GM19099 (cell line): ENCODE results near the gene TSPAN9.

Experiments used
- POLR2A ChIP-seq: IDR thresholded peaks from 3 replicates; pipeline ENCODE4 v1.6.1; 2011; ENCODE audit warnings: low read depth; ENCODE audit not compliant: insufficient read length; ENCODE audit errors: extremely low read depth

Gene TSPAN9

GRCh38 chr12:3132636-3133404, 55.6 kb downstream of the TSPAN9 start:
- no peak for TF ChIP-seq POLR2A

GRCh38 chr12:3133405-3133783, 56.2 kb downstream of the TSPAN9 start:
- no peak for TF ChIP-seq POLR2A

- no peak for TF ChIP-seq POLR2A
Observed at GRCh38 chr12:3134126-3134525, 56.9 kb downstream of the TSPAN9 start.

- TF ChIP-seq POLR2A, result no peak
Observed at GRCh38 chr12:3134526-3135135, 57.5 kb downstream of the TSPAN9 start.

- no peak for TF ChIP-seq POLR2A
Observed at GRCh38 chr12:3135522-3136461, 58.6 kb downstream of the TSPAN9 start.

- no peak for TF ChIP-seq POLR2A
Observed at GRCh38 chr12:3136641-3137267, 59.6 kb downstream of the TSPAN9 start.

- TF ChIP-seq POLR2A, result no peak
Observed at GRCh38 chr12:3137268-3137781, 60.1 kb downstream of the TSPAN9 start.

- TF ChIP-seq POLR2A, result no peak
Observed at GRCh38 chr12:3137814-3138445, 60.8 kb downstream of the TSPAN9 start.

GRCh38 chr12:3138941-3139511, 61.8 kb downstream of the TSPAN9 start:
- no peak for TF ChIP-seq POLR2A

GRCh38 chr12:3139760-3140159, 62.6 kb downstream of the TSPAN9 start:
- TF ChIP-seq POLR2A, result no peak

- no peak for TF ChIP-seq POLR2A
Observed at GRCh38 chr12:3140284-3140683, 63.1 kb downstream of the TSPAN9 start.

- TF ChIP-seq POLR2A, result no peak
Observed at GRCh38 chr12:3141339-3142321, 64.5 kb downstream of the TSPAN9 start.

GRCh38 chr12:3142386-3142785, 65.2 kb downstream of the TSPAN9 start:
- TF ChIP-seq POLR2A, result no peak
